PFSK-1 (cell line): ENCODE data around the gene PAQR4.

Experiments
- FOXP2 ChIP-seq: optimal IDR thresholded peaks from 2 replicates; pipeline ENCODE3; 2011; ENCODE audit warnings: borderline replicate concordance, control low read depth, inconsistent platforms; ENCODE audit not compliant: insufficient read depth; ENCODE audit errors: extremely low read length, extremely low read depth
- POLR2AphosphoS5 ChIP-seq: IDR thresholded peaks from 2 replicates; pipeline ENCODE4 v1.6.1; 2012; ENCODE audit warnings: low read depth, mild to moderate bottlenecking, control low read depth, low read length, moderate library complexity
- REST ChIP-seq, 2 experiments: IDR thresholded peaks; 2 replicates each; pipeline versions ENCODE4 v1.6.1 to v1.8.0; 2011 to 2012; ENCODE audit warnings: low read depth in 2 of 2, low read length in 2 of 2, control low read depth in 1 of 2, inconsistent platforms in 1 of 2, mild to moderate bottlenecking in 1 of 2, moderate library complexity in 1 of 2; ENCODE audit not compliant: insufficient read depth in 1 of 2
- SIN3A ChIP-seq: IDR thresholded peaks from 2 replicates; pipeline ENCODE4 v1.6.1; 2012; ENCODE audit warnings: mild to moderate bottlenecking, low read length, moderate library complexity, borderline replicate concordance; ENCODE audit not compliant: insufficient read depth
- TAF1 ChIP-seq: IDR thresholded peaks from 2 replicates; pipeline ENCODE4 v1.6.1; 2012; ENCODE audit warnings: low read length, control low read depth, borderline replicate concordance; ENCODE audit not compliant: insufficient read depth

Gene PAQR4

GRCh38 chr16:3010510-3010909 lies 41.4 kb downstream of the PAQR4 start:
- TF ChIP-seq POLR2AphosphoS5 (no peak), REST (IDR thresholded peaks at IDR 0.05; ENCODE audit: insufficient read depth in 1 of 2, low read depth in 2 of 2, low read length in 2 of 2) (no peak), TAF1 (no peak), SIN3A (no peak), FOXP2 (no peak)

- no peak for TF ChIP-seq FOXP2
- TF ChIP-seq POLR2AphosphoS5 = no peak
- TF ChIP-seq TAF1 = no peak
- TF ChIP-seq REST (IDR thresholded peaks at IDR 0.05; ENCODE audit: insufficient read depth in 1 of 2, low read depth in 2 of 2, low read length in 2 of 2) = no peak
- no peak for TF ChIP-seq SIN3A
Observed at GRCh38 chr16:3012246-3012645, 43.1 kb downstream of the PAQR4 start.

DNA sequence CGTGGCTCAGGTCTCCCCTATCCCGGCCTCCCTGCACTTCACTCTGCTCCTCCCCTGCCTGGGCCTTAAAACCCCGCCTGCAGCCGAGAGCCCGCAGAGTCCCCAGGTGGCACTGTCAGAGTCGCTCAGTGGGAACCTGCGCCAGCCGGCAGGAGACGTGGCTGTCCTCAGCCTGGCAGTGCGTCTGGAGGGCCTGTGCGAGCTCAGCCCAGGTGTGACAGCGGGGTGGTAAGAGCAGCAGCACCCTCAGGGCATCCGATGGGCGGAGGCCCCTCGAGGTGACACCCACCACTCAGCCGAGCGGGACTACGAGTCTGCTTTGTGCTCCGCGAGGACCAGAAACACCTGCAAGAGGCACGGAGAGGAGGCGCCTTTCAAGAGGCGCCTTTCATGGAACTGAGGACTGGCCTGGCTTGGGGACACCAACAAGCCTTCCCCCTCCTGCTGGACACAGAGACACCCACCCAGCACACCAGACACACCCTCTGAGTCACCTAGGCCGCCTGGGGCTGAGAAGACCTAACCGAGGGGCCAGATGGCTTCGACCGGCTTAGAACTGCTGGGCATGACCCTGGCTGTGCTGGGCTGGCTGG lies 43.8 kb downstream of the PAQR4 start, which contains the start of gene CLDN9:
TSS of gene CLDN9 (plus strand) at position 96 of the 593 bp plus-strand sequence. CDS start at position 536, 440 bp downstream.
- TF ChIP-seq POLR2AphosphoS5 (no peak), TAF1 (no peak), REST (IDR thresholded peaks at IDR 0.05; ENCODE audit: insufficient read depth in 1 of 2, low read depth in 2 of 2, low read length in 2 of 2) (no peak)

- TF ChIP-seq TAF1 (no peak), SIN3A (no peak), FOXP2 (no peak), POLR2AphosphoS5 (no peak), REST (IDR thresholded peaks at IDR 0.05; ENCODE audit: insufficient read depth in 1 of 2, low read depth in 2 of 2, low read length in 2 of 2) (no peak)
Observed at GRCh38 chr16:3013491-3013951, 44.4 kb downstream of the PAQR4 start.
